ENCODE data around the gene POLDIP3.

- TF ChIP-seq CTCF (IDR thresholded peaks at IDR 0.05; ENCODE audit: extremely low read depth in 1 of 2, insufficient read depth in 1 of 2, low read depth in 1 of 2, low read length in 2 of 2): no peak
- no peak for TF ChIP-seq EZH2 (IDR thresholded peaks at IDR 0.05; ENCODE audit: borderline replicate concordance, low read depth, low read length, severe bottlenecking)
- no peak for TF ChIP-seq POLR2AphosphoS5 (IDR thresholded peaks at IDR 0.05; ENCODE audit: insufficient read depth, low read depth, low read length)
- TF ChIP-seq POLR2A (IDR thresholded peaks at IDR 0.05; ENCODE audit: low read depth, low read length): no peak
- no peak for TF ChIP-seq JUN (IDR thresholded peaks at IDR 0.05; ENCODE audit: borderline replicate concordance, insufficient read depth, insufficient read length, low read depth)
- TF ChIP-seq GATA2 (IDR thresholded peaks at IDR 0.05; ENCODE audit: insufficient read depth, insufficient read length, low read depth, low read length): no peak
- no peak for TF ChIP-seq MAX (IDR thresholded peaks at IDR 0.05; ENCODE audit: insufficient read depth, insufficient read length)
- no peak for TF ChIP-seq MYC (IDR thresholded peaks at IDR 0.05; ENCODE audit: low read depth, low read length)
Observed at GRCh38 chr22:42656578-42656977, 41.9 kb upstream of the POLDIP3 start.
